Right renal cortex interstitium (tissue), 3 donors: ENCODE data around the gene LCA5L. TPM values are rescaled to one million over a fixed set of nuclear protein-coding genes. Genes with fewer than 3 reads are reported as not detected.
"Not testable (repeated sequence)": the region's sequence is repeated elsewhere in the genome, so short reads cannot be mapped to it uniquely, and the experiment has no call there.

ENCODE experiments used
- DNase-seq, 3 donors: peaks; one replicate each; pipeline ENCODE4 v3.0.0-alpha.2; 2013; ENCODE audit warnings: low read depth in 3 of 3, low spot score in 2 of 3
- polyA plus RNA-seq, 3 donors: library from polyadenylated mRNA; unstranded; fragments of 120-200 nt; gene quantifications; one replicate each; pipeline ENCODE4 v1.2.1, GENCODE V29; 2013; ENCODE audit not compliant: insufficient read length in 3 of 3

LCA5L gene
- polyA plus RNA-seq, 3 donors = 5.0 to 6.5 (median 5.4) TPM

DNA sequence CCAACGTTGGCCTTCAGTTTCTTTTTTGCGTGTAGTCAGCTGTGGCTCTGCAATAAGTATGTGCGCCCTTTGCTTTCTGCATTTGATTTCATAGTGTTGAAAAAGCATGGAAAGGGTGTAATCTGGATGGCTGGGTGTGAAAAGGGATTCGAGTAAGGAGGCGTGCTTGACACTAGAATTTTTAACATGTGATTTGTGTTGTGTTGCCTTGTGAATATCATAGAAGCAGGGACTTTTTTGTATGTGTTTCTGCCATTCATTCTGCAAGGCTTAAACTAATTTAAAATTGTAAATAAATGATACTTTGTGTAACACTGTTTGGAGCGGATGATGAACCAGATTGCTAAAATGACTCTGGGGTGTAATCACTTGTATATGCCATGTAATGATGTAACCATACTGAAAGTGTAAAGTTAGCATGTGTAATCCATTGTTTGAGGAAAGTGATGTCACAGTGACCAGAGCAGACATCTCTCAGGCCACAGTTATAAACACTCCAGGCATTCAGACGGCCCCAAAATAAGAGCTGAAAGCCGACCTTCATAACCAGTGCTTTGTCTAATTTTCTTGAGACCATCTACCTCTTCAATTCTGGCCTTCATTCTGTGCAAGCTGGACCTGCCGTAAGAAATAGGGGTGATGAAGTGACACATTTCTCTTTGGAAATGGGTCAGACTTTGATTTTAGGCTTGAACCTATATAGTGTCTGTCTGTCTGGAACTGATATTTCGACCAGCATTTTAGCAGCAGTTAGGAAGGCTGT is 6.8 kb upstream of the LCA5L start:
- DNase-seq = no peak

- DNase-seq = no peak
Observed at GRCh38 chr21:39451332-39452206, 6.0 kb upstream of the LCA5L start, which contains the start of gene SH3BGR. TSS of gene SH3BGR (plus strand) at chr21:39451970. CDS start at chr21:39452097, 127 bp downstream.

DNA sequence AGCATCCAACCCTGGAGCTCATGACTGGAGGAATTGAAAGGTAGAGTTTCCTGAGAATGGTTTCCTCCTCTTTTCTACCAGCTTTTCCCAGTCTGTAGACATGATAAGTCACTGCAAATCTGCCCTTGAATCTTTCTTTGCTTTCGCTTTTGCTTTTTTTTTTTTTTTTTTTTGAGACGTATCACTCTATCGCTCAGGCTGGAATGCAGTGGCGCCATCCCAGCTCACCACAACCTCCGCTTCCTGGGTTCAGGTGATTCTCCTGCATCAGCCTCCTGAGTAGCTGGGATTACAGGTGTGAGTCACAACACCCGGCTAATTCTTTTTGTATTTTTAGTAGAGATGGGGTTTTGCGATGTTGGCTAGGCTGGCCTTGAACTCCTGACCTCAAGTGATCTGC is 1.7 kb upstream of the LCA5L start:
- no peak for DNase-seq

DNA sequence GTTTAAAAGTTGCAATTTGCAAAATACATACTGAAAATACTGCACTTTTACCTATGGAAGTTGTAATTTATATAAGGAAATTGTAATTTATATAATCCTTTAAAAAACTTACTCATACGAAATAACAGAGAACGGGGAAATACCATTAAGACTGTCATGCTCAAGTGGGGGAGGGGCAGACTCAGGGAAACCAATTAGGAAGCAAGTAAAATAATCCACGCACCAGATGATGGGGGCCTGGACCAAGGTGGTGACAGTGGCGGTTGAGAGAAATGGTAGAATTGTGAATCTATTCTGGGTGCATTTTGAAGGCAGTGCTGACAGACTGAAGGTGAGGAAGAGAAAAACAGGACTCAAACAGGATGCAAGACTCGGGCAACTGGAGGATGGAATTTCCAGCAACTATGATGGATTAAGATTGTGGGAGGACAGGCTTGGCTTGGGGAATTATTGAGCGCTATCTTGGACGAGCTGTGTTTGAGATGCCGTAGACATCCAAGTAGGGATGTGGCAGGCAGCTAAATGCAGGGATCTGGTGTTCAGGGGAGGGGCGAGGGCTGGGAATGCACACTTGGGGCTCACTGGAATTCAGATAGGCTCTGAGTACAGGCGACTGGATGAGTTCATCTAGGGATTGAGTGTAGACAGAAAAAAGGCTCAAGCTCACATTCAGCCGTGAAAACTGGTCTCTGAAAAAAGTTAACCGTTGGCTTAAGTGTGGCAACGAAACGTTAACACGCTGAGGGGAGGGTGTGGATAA is 977 bp downstream of the LCA5L start:
- no peak for DNase-seq

DNA sequence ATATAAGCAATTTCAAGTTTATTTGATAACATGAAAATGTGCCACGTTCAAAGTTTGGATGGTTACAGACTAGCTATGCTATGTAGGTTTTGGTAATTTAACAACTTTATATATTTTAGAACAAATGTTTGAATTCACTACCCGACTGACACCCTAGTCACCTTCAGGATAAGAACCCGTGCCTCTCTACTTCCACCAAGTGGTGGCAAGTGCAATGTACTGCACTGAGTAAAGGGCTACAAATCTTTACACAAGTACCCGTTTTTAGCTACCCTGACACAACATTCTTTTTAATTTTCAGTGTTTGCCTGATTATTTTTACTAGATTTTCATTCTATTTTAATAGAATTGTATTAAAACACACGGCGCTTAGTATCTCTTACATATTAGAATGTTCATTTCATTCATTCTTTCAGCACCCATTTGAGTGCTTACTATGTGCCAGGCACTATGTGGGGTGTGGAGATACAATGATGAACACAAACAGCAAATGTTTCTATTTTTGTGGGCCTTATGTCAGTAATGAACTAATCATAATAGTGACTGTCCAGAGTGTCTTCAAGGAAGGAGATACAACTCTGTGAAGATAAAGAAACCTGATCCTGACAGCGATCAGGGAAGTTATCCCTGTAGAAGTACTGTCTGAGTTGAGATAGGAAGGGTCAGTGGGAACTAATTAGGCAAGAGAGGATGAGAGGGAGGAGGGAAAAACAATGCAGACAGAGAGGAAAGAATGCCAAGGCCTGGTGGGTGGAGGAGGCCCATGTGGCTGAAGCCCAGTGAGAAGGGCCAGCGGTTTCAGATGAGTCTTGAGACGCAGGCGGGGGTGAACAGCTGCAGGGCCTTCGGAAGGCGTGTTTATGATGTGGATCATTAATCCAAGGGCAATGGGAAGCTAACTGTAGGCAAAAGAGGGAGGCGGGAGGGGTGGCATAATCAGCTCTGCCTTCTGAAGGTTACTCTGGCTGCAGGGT is 3.8 kb downstream of the LCA5L start:
- DNase-seq = no peak

DNA sequence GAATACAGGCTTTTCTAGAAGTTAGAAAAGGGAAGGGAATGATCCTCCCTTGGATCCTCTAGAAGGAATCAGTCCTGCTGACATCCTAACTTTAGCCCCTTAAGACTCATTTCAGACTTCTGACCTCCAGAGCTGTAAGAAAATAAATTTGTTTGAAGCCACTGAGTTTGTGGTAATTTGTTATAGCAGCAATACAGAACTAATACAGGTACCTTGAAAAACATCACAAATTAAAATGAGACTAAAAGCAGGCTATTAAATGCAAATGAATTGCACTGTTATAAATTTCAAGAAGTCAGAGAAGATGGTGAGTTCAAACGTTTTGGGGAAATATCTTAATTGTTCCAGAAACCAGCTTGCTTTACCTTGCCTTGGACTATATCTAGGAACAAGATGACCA is 6.3 kb downstream of the LCA5L start:
- DNase-seq = no peak

GRCh38 chr21:39434950-39435349 is 10.6 kb downstream of the LCA5L start:
- no peak for DNase-seq

- no peak for DNase-seq
Observed at GRCh38 chr21:39430954-39431353, 14.6 kb downstream of the LCA5L start.

GRCh38 chr21:39430457-39430856 is 15.1 kb downstream of the LCA5L start:
- DNase-seq = no peak

- no peak for DNase-seq
Observed at GRCh38 chr21:39430016-39430415, 15.6 kb downstream of the LCA5L start.

DNA sequence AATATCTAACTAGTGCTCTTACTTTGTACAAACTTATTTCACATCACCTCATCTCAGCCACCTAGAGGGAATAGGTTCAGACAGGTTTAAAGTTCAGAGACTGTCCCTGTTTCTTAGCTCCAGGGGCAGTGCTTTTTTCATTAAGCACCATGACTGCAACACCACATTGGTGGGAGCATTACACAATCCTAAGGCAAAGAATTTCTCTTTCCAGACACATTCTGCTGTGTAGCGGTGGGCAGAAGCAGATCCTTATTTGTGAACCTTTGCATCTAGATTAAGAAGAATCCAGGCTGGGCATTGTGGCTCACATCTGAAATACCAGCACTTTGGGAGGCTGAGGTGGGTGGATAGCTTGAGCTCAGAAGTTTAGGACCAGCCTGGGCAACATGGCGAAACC is 16.1 kb downstream of the LCA5L start:
- DNase-seq = no peak

GRCh38 chr21:39422527-39423241 is 22.9 kb downstream of the LCA5L start:
- no peak for DNase-seq

GRCh38 chr21:39419204-39419603 is 26.4 kb downstream of the LCA5L start:
- DNase-seq = not testable (repeated sequence)

DNA sequence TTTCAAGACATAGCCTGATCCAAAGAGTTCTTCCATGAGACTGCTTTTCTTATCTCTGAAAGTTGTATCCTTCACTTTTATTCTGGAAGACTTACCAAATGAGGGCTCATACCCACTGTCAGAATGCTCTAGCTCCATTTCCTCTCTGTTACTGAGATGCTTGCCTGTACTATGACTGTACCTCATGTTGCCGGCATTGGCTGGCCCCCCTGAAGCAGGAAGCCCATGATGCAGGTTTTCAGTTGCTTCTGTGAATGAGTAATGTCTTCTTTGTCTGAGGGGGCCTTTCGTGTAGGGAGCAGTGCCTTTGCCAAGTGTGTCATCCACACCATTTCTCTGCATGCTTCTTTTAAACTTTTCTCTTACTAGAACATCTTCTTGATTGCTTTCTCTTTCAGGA is 39.5 kb downstream of the LCA5L start:
- no peak for DNase-seq

GRCh38 chr21:39400173-39400572 is 45.4 kb downstream of the LCA5L start:
- no peak for DNase-seq

DNA sequence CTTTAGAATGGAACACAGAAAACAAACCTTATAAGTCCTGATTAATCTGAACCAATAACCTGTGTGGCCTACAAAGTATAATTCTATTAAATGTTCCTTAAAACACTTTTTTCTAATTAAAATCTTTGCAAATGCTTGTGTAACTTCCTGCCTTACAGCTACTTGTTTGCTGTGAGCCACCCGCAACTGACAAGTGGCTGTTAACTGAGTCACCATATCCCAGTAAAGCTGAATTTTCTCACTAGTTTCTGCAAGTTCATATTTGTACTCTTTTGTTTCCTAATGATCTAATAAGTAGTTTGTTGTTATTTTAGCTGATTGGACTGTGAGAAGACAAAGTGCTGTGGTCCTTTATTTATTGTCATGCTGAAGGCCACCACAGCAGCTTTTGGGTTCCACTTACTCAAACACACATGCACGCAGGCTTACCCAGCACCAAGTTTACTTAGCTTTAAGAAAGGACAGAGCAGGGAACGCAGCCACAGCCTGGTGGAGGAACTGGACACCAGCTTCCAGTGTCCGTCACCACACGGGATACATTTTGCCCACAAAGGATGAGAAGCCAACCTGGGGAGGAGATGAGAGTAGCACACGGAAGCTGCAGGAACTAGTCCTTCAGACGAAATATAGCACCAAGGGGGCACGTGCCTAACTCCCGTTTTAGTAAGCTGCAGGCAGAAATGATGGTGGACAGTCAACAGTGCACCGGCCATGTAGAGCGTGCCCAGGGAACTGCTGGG is 47.8 kb downstream of the LCA5L start:
- no peak for DNase-seq

GRCh38 chr21:39392981-39393380 is 52.6 kb downstream of the LCA5L start:
- DNase-seq = no peak

GRCh38 chr21:39390212-39390765 is 55.3 kb downstream of the LCA5L start:
- no peak for DNase-seq
